Stimulated activated naive CD8-positive, alpha-beta T cell treated with anti-CD3 and anti-CD28 coated beads, Interleukin-15, amount 100 ng/mL, for 72 hours (primary cell): ENCODE measurements around the gene PACS1.
"Not testable (repeated sequence)": the region's sequence is repeated elsewhere in the genome, so short reads cannot be mapped to it uniquely, and the experiment has no call there.

ENCODE experiments used
- ATAC-seq: fragments of 150-1000 bp; cut with Tn5 transposase; 2 replicates; pipeline ENCODE4 v1.10.0; 2021; ENCODE audit warnings: mild to moderate bottlenecking, moderate library complexity
- DNase-seq, 2 donors: peaks; one replicate each; pipeline ENCODE4 v3.0.0; 2021 to 2022
- H3K27ac Mint-ChIP-seq, 2 donors: one replicate each; pipeline ENCODE4 v1.8.0; 2022; ENCODE audit warnings: mild to moderate bottlenecking in 2 of 2, mixed read lengths in 2 of 2, moderate library complexity in 2 of 2
- H3K27me3 Mint-ChIP-seq: one replicate; pipeline ENCODE4 v1.8.0; 2022; ENCODE audit warnings: mixed read lengths
- H3K4me1 Mint-ChIP-seq: one replicate; pipeline ENCODE4 v1.8.0; 2022; ENCODE audit warnings: mild to moderate bottlenecking, mixed read lengths
- H3K4me3 Mint-ChIP-seq, 2 donors: one replicate each; pipeline ENCODE4 v1.8.0; 2022; ENCODE audit warnings: mild to moderate bottlenecking in 2 of 2, mixed read lengths in 2 of 2, moderate library complexity in 1 of 2
- H3K9me3 Mint-ChIP-seq, 2 donors: one replicate each; pipeline ENCODE4 v1.8.0; 2022; ENCODE audit warnings: mixed read lengths in 2 of 2

PACS1 gene

DNA sequence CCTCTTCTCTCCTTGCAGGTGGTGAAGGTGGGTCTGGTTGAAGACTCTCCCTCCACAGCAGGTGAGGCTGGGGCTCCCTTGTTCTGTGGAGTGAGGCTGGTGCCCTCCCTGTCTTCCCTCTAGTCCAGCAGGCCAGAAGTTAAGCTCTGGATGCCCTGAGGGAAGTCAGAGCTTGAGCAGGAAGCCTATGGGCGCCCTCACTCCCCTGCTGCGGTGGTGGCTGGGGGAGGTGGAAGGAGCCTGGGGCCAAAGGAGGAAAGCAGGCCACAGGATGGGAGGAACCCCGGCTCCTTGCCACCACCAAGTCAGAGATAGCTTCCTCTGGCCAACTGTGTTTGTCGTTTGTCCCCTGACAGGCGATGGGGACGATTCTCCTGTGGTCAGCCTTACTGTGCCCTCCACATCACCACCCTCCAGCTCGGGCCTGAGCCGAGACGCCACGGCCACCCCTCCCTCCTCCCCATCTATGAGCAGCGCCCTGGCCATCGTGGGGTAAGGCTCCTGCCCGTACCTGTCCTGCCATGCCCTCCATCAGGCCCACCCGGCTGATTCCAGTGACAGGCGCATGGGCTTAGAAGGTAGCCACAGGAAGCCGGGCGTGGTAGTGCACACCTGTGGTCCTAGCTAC is 168.8 kb downstream of the PACS1 start:
- Mint-ChIP-seq H3K4me3 (no peak overlapping the region), H3K27ac (peak overlapping the region in 1 of 2 donors; percentile 88), H3K27me3 (no peaks in the 10 kb centered on the region), H3K9me3 (no peaks in the 10 kb centered on the region), H3K4me1 (peaks cover 7% of the 10 kb centered on the region)
- no peak for DNase-seq
- ATAC-seq: no peak

DNA sequence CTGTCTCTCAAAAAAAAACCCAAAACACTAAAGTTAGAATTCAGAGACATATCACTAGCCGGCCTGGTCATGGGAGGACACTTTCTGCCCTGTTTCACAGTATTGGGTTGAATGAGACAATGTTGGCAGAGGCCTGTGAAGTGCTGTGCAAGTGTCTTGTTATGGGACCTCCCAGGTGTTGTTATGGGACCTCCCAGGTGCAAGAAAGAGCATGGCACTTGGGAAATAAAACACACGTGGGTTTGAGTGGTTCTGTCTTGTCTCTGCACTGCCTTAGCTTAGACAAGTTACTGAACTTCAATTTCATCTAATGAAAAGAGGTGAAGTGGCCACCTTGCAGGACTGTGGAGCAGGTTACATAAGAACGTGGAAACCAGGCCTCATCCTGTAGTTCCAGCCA is 169.4 kb downstream of the PACS1 start:
- no peak overlapping the region for H3K4me3 Mint-ChIP-seq
- DNase-seq: no peak
- peaks cover 11% of the 10 kb centered on the region for H3K4me1 Mint-ChIP-seq
- ATAC-seq: no peak
- H3K27ac Mint-ChIP-seq: no peak overlapping the region
- H3K27me3 Mint-ChIP-seq: no peaks in the 10 kb centered on the region
- H3K9me3 Mint-ChIP-seq: no peaks in the 10 kb centered on the region

DNA sequence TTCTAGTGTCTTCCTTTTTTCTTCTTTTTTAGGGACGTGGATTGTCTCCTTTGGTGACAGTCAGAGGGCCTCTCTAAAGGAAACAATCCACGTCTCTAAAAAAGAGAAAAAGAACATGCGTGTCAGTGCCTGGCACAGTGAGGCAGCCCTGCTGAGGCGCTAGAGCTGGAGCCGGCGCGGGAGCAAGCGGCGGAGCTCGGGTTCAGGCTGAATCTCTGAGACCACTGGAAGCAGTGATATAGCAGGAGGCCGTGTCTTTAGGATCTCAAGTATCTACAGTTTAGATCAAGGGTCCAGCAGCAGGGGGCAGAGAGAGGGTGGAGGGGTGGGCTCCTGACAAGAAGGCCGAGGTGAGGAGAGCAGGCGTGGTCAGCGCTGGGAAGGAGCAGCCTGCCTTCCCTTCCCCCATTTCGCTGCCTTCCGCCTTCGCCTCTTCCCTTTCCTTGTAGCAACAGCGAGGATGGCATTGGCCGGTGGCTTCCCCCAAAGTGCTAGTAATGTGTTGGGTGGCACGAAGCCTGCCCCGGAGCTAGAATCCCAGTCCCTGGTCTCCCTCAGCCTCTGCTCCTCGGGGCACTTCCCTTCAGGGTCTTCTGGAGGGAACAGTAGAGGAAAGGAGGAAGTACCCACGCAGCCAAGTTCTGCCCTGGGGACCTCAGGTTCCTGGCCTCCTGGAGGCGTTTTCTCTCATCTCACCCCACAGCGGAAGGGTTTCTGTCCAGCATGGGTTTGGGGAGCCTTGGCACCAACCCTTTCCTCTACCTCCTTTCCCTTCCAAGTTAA is 170.1 kb downstream of the PACS1 start:
- ATAC-seq (no peak), DNase-seq (no peak)
- Mint-ChIP-seq H3K4me1 (peaks cover 11% of the 10 kb centered on the region), H3K9me3 (no peaks in the 10 kb centered on the region), H3K27me3 (no peaks in the 10 kb centered on the region), H3K4me3 (no peak overlapping the region), H3K27ac (peak overlapping the region; percentile 65 to 91)

DNA sequence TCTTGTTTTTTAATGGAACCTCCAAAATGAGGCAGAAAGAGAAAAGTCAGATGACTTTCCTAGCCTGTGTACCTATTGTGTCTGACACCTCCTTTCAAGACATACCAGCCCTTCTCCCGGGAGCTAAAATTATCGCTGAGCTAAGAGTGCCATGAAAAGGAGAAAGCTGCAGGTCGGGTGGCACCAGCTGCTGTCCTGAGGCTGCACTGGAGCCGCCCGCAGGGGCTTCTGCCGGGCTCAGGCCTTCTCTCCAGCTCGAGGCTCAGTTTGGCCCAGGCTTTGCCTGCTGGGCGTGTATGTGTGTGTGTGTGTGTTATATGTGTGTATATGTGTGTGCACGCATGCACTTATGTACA is 170.7 kb downstream of the PACS1 start:
- Mint-ChIP-seq H3K27me3 (no peaks in the 10 kb centered on the region), H3K9me3 (no peaks in the 10 kb centered on the region), H3K4me1 (peaks cover 11% of the 10 kb centered on the region), H3K27ac (peak overlapping the region; percentile 65 to 69), H3K4me3 (no peak overlapping the region)
- ATAC-seq (no peak), DNase-seq (no peak)

DNA sequence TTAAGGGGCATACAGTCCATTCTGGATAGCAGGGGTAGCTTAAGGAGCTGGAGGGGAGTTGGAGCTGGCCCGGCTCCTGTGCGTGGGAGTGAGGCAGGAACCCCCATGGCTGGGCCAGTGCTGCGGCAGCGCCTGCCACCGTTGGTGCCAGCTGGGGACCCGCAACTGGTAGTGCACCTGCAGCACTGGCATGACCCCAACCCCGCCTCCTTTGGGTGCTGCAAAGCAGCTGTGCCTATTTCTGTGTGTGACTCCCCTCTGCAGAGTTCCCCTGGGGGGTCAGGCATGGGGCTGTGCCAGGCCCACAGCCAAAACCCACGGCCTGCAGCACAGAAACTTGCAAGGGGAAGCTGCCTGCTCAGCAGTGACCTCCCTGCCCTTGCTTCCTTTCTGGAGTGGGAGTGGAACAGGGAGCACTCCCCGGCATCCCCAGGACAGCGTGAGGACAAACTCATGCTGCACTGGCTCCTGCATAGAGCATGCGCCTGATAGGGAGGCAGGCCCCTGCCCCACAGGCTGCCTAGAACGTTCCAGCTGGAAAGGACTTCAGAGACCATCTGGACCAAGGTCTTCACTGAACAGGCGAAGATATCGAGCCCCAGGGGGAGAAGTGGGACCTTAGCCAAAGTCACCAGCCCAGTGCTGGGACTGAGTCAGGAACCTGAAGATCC is 172.2 kb downstream of the PACS1 start:
- Mint-ChIP-seq H3K27ac (peak overlapping the region in 1 of 2 donors; percentile 86), H3K4me3 (no peak overlapping the region), H3K27me3 (no peaks in the 10 kb centered on the region), H3K9me3 (no peaks in the 10 kb centered on the region), H3K4me1 (peaks cover 12% of the 10 kb centered on the region)
- ATAC-seq (peak; percentile 10), DNase-seq (no peak)

DNA sequence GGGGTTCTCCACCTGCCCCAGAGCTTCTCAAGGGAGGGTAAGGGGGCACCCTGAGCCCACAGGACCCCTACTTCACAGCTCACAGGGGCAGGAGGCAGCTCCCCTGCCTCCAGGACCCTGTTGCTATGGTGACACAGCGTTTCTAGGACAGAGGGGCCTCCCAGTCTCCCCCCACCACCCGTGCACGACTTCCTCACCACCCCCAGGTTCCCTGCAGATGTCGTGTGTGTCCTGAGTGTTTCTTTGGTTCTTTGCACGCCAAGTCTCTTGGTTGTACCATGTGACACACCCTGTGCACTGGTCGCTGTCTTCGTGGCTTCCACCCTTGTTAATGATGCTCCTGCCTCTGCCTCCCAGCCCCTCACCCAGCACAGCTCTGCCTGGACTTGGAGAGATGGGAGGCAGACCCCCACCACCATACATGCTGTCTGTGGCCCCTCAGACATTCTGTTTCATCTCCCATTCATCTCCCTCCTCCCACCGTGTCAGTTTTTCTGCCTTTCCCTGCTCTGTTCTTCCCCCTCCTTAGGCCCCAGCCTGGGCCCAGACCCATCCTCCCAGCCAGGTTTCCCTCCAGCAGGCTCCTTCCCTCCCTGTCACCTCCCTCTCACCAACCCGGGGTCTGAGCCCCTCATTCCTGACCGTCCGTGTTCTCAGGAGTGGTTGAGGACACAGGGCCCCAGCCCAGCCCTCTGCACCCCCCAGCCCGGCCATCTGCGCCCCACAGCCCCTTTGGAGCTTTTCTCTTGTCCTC is 173.9 kb downstream of the PACS1 start:
- Mint-ChIP-seq H3K9me3 (no peaks in the 10 kb centered on the region), H3K27me3 (no peaks in the 10 kb centered on the region), H3K4me1 (peaks cover 20% of the 10 kb centered on the region), H3K27ac (peak overlapping the region; percentile 69 to 98), H3K4me3 (peak overlapping the region in 1 of 2 donors; percentile 50)
- no peak for DNase-seq
- peak; percentile 32 for ATAC-seq

DNA sequence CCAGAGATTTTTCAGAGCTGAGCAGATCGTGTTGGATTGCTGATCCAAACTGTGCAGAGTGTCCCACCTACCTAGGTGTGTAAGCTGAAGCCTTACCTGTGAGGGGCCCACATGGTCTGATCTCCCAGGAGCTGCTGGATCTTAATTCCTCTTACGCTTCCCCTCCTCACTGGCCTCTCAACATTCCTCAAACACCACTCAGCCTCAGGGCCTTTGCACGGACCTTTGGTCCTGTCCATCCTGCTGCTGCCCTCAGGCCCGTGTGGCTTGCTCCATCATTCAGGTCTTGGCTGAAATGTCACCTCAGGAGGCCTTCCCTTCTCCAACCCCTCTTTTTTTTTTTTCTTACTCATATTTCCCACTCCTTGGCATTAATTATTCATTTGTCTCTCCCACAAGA is 177.2 kb downstream of the PACS1 start:
- no peak overlapping the region for H3K27ac Mint-ChIP-seq
- no peaks in the 10 kb centered on the region for H3K27me3 Mint-ChIP-seq
- H3K4me1 Mint-ChIP-seq: peaks cover 29% of the 10 kb centered on the region
- DNase-seq (no peak), ATAC-seq (no peak)
- H3K4me3 Mint-ChIP-seq: no peak overlapping the region
- no peaks in the 10 kb centered on the region for H3K9me3 Mint-ChIP-seq

DNA sequence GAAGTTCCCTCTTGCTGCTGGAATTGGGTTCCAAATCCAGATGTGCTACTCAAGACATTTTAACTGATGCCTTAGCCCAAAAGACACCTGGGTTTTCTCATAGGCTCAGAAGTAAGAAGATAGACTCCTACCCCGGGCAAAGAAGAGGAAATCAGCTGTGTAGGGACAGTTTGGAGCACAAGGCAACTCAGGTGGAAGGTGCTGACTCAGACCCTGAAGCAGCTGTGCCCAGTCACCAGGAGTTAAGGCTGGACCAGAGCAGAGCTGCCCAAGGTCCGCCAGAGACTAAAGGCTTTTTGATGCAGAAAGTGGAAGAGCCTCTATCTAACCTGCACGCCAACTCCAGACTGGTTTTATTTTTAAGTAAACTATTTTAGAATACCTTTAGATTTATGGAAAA is 177.7 kb downstream of the PACS1 start:
- no peak for ATAC-seq
- H3K9me3 Mint-ChIP-seq: no peaks in the 10 kb centered on the region
- no peak overlapping the region for H3K27ac Mint-ChIP-seq
- H3K27me3 Mint-ChIP-seq: no peaks in the 10 kb centered on the region
- DNase-seq: no peak
- H3K4me3 Mint-ChIP-seq: no peak overlapping the region
- peaks cover 29% of the 10 kb centered on the region for H3K4me1 Mint-ChIP-seq

DNA sequence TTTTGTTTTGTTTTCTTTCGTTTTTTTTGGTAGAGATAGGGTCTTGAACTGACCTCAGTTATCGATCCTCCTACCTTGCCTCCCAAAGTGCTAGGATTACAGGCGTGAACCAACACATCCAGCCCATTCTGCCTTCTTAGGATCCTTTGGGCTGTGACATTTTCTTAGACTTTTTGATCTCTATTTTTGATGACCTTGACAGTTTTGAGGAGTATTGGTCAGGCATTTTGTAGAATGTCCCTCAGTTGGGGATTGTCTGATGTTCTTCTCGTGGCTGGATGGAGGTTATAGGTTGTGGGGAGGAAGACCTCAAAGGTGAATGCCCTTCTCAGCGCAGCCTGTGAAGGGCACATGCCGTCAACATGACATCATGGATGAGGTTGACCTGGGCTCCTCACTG is 178.8 kb downstream of the PACS1 start:
- peaks cover 29% of the 10 kb centered on the region for H3K4me1 Mint-ChIP-seq
- ATAC-seq: no peak
- no peak for DNase-seq
- H3K4me3 Mint-ChIP-seq: no peak overlapping the region
- H3K27ac Mint-ChIP-seq: peak overlapping the region; percentile 10 to 20
- no peaks in the 10 kb centered on the region for H3K27me3 Mint-ChIP-seq
- no peaks in the 10 kb centered on the region for H3K9me3 Mint-ChIP-seq

DNA sequence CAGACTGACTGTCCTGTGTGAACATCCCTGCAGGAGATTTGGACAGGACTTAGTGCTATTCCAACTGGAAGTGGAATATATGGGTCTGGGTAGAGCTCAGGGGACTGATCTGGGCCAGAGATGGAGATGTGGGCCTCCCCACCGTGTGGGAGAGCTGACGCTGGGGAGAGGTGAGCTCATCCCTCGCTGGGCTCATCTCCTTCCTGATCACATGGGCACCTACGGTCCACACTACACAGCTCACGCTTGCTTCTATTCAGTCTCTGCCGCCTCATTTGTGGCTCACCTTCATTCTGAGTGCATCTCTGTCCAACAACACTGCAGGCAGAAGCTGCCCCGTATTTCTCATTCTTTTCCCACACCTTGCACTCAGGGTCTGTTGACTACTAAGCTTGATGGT is 181.7 kb downstream of the PACS1 start:
- no peaks in the 10 kb centered on the region for H3K27me3 Mint-ChIP-seq
- H3K4me1 Mint-ChIP-seq: peaks cover 36% of the 10 kb centered on the region
- peak overlapping the region in 1 of 2 donors; percentile 78 for H3K27ac Mint-ChIP-seq
- no peak for DNase-seq
- H3K4me3 Mint-ChIP-seq: no peak overlapping the region
- no peak for ATAC-seq
- H3K9me3 Mint-ChIP-seq: no peaks in the 10 kb centered on the region

DNA sequence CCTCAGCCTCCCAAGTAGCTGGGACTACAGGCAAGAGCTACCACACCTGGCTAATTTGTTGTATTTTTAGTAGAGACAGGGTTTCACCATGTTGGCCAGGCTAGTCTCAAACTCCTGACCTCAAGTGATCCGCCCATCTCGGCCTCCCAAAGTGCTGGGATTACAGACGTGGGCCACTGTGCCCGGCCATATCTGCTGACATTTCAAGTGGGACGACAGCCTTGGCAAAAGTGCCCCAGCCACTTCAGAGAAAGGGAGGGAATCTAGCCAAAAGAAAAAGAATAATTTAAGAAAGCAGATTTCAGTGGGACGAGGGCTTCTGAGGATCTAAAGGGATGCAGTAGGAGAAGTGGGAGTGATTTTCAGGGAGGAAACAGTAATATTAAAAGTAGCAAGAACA is 183.0 kb downstream of the PACS1 start:
- ATAC-seq, H3K4me3 Mint-ChIP-seq, H3K9me3 Mint-ChIP-seq, H3K27me3 Mint-ChIP-seq, DNase-seq: not testable (repeated sequence)
- Mint-ChIP-seq H3K27ac (peak overlapping the region in 1 of 2 donors; percentile 92), H3K4me1 (peaks cover 31% of the 10 kb centered on the region)

DNA sequence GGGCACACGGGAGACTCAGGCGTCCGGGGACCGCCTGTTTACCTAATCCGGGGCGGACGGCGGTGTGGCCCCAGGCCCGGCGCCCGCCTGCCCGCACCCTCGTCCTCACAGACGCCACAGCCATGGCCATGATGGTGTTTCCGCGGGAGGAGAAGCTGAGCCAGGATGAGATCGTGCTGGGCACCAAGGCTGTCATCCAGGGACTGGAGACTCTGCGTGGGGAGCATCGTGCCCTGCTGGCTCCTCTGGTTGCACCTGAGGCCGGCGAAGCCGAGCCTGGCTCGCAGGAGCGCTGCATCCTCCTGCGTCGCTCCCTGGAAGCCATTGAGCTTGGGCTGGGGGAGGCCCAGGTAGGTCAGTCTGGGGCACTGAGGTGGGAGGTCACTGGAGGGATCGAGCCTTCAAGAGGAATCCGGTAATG is 188.4 kb downstream of the PACS1 start:
- peaks cover 37% of the 10 kb centered on the region for H3K4me1 Mint-ChIP-seq
- peak overlapping the region; percentile 89 to 98 for H3K27ac Mint-ChIP-seq
- ATAC-seq (peak; percentile 1), DNase-seq (no peak)
- H3K9me3 Mint-ChIP-seq: no peaks in the 10 kb centered on the region
- H3K27me3 Mint-ChIP-seq: no peaks in the 10 kb centered on the region
- H3K4me3 Mint-ChIP-seq: peak overlapping the region; percentile 89 to 98

DNA sequence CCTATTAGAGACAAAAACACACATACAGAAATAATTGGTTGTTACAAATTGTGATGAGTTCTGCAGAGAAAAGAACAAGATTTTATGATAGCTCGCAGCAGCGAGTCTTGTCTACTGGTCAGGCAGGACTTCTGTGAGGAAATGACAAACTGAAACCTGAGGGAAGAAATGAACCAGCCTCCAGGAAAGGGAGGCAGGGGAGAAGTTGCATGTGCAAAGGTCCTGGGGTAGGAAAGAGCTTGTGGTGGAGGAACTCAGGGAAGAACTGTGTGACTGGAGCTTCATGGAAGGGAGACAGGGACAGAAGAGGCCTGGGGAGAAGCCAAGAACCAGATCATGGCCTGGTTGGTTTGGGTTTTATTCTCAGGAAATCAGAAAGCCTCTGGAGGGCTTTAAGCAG is 189.2 kb downstream of the PACS1 start:
- no peak for ATAC-seq
- peaks cover 34% of the 10 kb centered on the region for H3K4me1 Mint-ChIP-seq
- no peaks in the 10 kb centered on the region for H3K9me3 Mint-ChIP-seq

DNA sequence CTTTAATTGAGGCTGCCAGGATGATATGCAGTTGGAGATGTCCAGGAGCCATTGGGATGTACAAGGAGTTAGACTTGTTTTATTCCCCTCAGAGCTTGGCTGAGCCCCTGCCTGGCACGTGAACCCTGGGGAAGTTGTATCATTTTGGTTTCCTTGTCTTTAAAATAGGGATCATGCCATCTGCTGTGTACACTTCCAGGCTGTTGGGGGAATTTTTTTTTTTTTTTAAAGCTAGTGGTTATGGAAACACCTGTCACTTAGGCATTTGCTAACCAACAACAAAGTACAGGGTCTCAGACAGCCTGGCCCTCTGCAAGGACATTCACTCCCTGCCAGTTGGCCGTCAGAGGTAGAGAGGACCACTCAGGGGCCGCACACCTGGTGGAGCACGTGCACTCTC is 189.9 kb downstream of the PACS1 start:
- H3K27ac Mint-ChIP-seq: peak overlapping the region in 1 of 2 donors; percentile 34

More for the DNA sequence above, 189.2 kb downstream of the PACS1 start:
- no peak overlapping the region for H3K27ac Mint-ChIP-seq
- DNase-seq: no peak
- H3K27me3 Mint-ChIP-seq: no peaks in the 10 kb centered on the region
- peak overlapping the region; percentile 89 to 98 for H3K4me3 Mint-ChIP-seq

DNA sequence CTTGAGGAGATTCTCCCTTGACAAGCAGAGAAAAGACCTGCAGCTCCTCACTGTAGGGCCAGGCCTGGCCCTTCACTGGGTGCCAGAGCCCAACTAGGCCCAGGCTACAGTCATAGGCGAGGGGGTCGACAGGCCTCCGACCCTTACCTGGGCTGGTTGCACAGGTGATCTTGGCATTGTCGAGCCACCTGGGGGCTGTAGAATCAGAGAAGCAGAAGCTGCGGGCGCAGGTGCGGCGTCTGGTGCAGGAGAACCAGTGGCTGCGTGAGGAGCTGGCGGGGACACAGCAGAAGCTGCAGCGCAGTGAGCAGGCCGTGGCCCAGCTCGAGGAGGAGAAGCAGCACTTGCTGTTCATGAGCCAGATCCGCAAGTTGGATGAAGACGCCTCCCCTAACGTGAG is 191.5 kb downstream of the PACS1 start:
- Mint-ChIP-seq H3K27me3 (no peaks in the 10 kb centered on the region), H3K27ac (no peak overlapping the region), H3K4me1 (peaks cover 28% of the 10 kb centered on the region), H3K9me3 (no peaks in the 10 kb centered on the region), H3K4me3 (no peak overlapping the region)
- DNase-seq: no peak
- ATAC-seq: no peak

More for the DNA sequence above, 189.9 kb downstream of the PACS1 start:
- no peak for DNase-seq
- H3K27me3 Mint-ChIP-seq: no peaks in the 10 kb centered on the region
- H3K4me1 Mint-ChIP-seq: peaks cover 34% of the 10 kb centered on the region
- H3K9me3 Mint-ChIP-seq: no peaks in the 10 kb centered on the region
- ATAC-seq: no peak
- no peak overlapping the region for H3K4me3 Mint-ChIP-seq
